ENCODE measurements around the gene HOXD11.

The HOXD11 gene

DNA sequence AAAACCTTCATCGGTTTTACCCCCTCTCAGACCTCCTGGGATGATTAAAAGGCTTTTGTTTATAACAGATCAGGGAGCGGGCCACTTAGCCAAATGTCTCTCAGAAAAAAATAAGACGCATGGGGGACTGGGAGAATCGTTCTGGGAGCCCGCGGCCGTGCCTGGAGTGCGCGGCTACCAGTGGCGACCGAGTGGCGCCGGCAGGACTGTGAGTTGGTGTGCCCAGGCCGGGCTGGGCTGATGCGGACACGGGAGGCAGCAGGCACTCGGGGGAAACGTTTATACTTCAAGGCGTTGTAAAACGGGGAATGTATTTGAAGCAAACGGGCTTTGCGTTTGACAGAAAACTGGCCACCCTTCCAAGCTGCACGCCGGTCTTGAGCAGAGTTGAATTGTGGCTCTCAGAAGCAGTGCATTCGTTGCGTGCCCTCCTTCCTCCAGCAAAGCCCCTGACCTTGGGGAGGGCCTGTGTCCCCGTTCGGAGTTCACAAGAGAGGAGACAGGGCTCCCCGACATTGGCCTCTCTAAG lies 4.8 kb downstream of the HOXD11 start:
- TF ChIP-seq CTCF (IDR thresholded peaks at IDR 0.05; ENCODE audit: insufficient read depth, low read length, poor library complexity, severe bottlenecking): no peak
- H3K36me3 ChIP-seq (ENCODE audit: control insufficient read depth, insufficient read depth, low read length): no peaks in the 10 kb centered on the region
- H3K4me3 ChIP-seq (replicated peaks; ENCODE audit: low read depth, low read length): no peak overlapping the region
- no peak for DNase-seq (ENCODE audit: extremely low read depth, insufficient read length)
- peaks cover 4% of the 10 kb centered on the region for H3K27me3 ChIP-seq (replicated peaks; ENCODE audit: control insufficient read depth, insufficient read depth, low read length)

DNA sequence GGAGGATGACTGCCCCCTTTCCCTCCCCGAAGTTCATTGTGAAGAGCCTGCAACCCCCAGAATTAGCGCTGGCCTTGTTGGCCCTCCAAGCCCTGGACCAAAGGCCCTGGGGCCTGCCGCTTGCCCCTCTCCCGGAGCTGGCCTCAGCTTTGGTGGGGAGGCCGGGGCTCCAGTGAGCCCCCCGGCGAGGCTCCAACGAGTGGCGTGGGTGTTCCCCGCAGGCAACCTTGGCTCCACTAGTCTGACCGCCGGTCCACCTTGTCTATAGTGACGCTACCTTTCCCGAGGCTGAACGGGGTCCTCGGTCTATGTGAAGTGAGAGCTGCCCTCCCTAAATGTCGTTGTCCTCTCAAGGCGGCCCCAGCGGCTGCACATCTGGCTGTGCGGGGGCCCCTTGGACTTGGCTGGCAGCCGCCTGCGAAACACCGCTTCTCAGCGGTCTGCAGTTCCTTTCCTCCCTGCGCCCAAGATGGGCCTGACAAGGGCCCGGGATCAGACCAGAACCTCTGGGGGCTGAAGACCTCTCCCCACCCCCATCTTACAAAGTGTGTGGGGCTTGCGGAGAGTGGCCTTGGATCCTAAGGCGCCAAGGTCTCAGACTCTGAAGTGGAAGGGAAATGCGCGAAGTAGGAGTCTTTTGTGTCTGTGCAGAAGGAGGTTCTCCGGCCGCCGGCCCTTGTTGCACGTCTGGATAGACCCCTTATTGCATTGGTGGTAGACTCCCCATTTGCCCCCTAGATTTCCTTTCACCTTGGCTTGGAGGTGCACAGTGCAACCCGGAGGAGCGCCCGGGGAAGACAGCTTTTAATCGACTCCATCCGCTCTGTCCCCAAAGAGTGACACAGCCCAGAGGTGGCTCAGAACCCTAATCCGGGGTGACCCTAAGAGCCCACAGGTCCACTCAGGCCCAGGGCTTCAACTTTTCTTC lies 5.6 kb downstream of the HOXD11 start:
- no peak for DNase-seq (ENCODE audit: extremely low read depth, insufficient read length)
- Histone ChIP-seq H3K4me3 (replicated peaks; ENCODE audit: low read depth, low read length) (no peak overlapping the region), H3K36me3 (ENCODE audit: control insufficient read depth, insufficient read depth, low read length) (no peaks in the 10 kb centered on the region), H3K27me3 (replicated peaks; ENCODE audit: control insufficient read depth, insufficient read depth, low read length) (peaks cover 5% of the 10 kb centered on the region)
- TF ChIP-seq CTCF (IDR thresholded peaks at IDR 0.05; ENCODE audit: insufficient read depth, low read length, poor library complexity, severe bottlenecking): no peak

DNA sequence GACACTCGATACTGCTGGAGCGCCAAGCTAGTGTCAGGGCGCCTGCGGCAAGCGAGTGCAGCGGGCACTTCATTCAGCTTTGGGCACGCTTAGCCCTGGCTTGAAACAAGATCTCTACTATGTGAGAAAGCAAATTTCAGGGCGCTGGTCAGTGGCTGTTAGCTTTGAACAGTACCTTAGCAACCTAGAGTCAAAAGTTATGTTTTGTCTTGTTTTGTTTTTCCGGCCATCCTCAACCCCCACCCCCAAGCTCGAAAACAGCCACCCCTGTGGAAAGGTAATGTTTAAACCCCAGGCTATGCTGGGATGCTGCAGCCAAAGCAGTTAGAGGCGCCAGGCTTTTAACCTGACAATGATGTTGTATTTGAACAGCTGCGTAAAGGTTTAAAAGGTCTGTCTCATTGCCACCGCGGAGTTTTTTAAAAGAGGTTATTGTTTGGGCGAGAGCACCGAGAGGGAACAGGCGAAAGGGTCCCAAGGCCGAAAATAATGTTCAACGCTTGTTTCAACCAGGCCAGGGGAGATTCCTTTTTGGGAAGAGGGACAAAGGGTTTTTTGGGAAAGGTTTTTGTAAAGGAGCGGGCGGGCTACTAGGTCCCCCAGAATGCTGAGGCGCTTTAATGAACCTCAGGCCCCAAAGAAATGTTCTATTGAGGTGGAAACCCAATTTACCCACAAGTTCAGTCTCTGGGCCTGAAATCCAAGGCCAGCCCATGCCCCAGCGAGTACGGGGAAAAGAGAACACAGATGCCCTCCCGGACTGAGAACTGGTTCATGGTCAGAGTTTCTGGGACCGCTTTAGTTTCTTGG lies 7.2 kb downstream of the HOXD11 start:
- peaks cover 6% of the 10 kb centered on the region for H3K27me3 ChIP-seq (replicated peaks; ENCODE audit: control insufficient read depth, insufficient read depth, low read length)
- H3K4me3 ChIP-seq (replicated peaks; ENCODE audit: low read depth, low read length): no peak overlapping the region
- no peaks in the 10 kb centered on the region for H3K36me3 ChIP-seq (ENCODE audit: control insufficient read depth, insufficient read depth, low read length)
- no peak for TF ChIP-seq CTCF (IDR thresholded peaks at IDR 0.05; ENCODE audit: insufficient read depth, low read length, poor library complexity, severe bottlenecking)
- DNase-seq (ENCODE audit: extremely low read depth, insufficient read length): no peak

DNA sequence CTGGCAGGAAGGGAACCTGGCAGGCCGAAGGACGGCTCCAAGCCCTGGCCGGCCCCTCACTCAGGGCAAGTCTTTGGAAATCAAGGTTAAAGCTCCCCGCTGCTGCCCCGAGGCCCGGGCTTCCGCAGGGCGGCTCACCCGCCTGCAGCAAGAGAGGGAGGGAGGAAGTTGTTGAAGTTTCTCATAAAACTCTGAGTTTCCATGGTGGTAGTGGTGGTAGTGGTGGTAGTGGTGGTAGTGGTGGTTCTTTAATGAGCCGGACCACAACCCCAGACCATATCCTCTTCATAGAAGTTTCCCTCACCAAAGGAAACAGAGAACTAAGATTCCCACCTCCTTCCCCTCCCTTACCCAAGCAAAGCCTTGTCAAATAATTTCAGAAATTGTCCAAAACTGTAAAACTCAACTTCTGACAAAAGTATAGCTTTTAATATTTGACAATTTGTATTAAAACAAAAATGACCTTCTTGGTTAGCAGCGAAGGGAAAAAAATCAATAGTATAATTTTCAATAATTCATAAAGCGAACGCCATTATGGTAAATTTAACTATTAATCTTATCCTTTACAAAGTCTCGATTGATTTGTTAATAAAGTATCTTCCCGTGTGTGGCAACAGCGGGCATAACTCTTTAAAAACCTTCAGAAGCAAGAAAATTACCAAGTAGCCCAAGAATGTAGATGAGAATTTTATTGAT lies 8.0 kb downstream of the HOXD11 start:
- Histone ChIP-seq H3K27me3 (replicated peaks; ENCODE audit: control insufficient read depth, insufficient read depth, low read length) (peaks cover 6% of the 10 kb centered on the region), H3K4me3 (replicated peaks; ENCODE audit: low read depth, low read length) (no peak overlapping the region), H3K36me3 (ENCODE audit: control insufficient read depth, insufficient read depth, low read length) (no peaks in the 10 kb centered on the region)
- DNase-seq (ENCODE audit: extremely low read depth, insufficient read length): no peak
- no peak for TF ChIP-seq CTCF (IDR thresholded peaks at IDR 0.05; ENCODE audit: insufficient read depth, low read length, poor library complexity, severe bottlenecking)

Data from GM06990 (cell line).